Fibroblast of lung (primary cell): ENCODE measurements around the gene MORN1. TPM values are rescaled to one million over a fixed set of nuclear protein-coding genes. Genes with fewer than 3 reads are reported as not detected.

Experiments
- DNase-seq, 2 donors: peaks; one replicate each; pipeline versions ENCODE4 v3.0.0 to v3.0.0-alpha.2; 2010; ENCODE audit warnings: low read depth in 2 of 2
- H2AFZ ChIP-seq: 2 replicates; pipeline ENCODE4 v1.5.1; 2012; ENCODE audit warnings: low read length, control low read depth, inconsistent platforms
- H3K27ac ChIP-seq: 2 replicates; pipeline ENCODE4 v1.5.1; 2011; ENCODE audit warnings: low read length, control low read depth; ENCODE audit not compliant: insufficient read depth
- H3K27me3 ChIP-seq: 2 replicates; pipeline ENCODE4 v1.5.1; 2011; ENCODE audit warnings: mild to moderate bottlenecking, low read length; ENCODE audit not compliant: control insufficient read depth, insufficient read depth
- H3K36me3 ChIP-seq: 2 replicates; pipeline ENCODE4 v1.5.1; 2011; ENCODE audit warnings: low read length; ENCODE audit not compliant: control insufficient read depth, insufficient read depth
- H3K4me1 ChIP-seq: 2 replicates; pipeline ENCODE4 v1.5.1; 2011; ENCODE audit warnings: low read length; ENCODE audit not compliant: control insufficient read depth, insufficient read depth; ENCODE audit errors: extremely low read depth
- H3K4me2 ChIP-seq: 2 replicates; pipeline ENCODE4 v1.5.1; 2011; ENCODE audit warnings: low read length, control low read depth; ENCODE audit not compliant: insufficient read depth; ENCODE audit errors: extremely low read depth
- H3K4me3 ChIP-seq, 4 experiments: fragments of 200-600 bp in 1 of 4; sonication (generic) in 1 of 4; replicated peaks in 1 of 4; 2 replicates each; pipeline ENCODE4 v1.5.1; 2011 to 2016; ENCODE audit warnings: low read length in 4 of 4, low read depth in 3 of 4, mild to moderate bottlenecking in 3 of 4, control low read depth in 2 of 4, inconsistent platforms in 1 of 4, mixed read lengths in 1 of 4; ENCODE audit not compliant: insufficient read depth in 1 of 4; ENCODE audit errors: control extremely low read depth in 1 of 4
- H3K79me2 ChIP-seq: 2 replicates; pipeline ENCODE4 v1.5.1; 2012; ENCODE audit warnings: mild to moderate bottlenecking, low read length, inconsistent platforms; ENCODE audit not compliant: control insufficient read depth, insufficient read depth
- H3K9ac ChIP-seq: 2 replicates; pipeline ENCODE4 v1.5.1; 2011; ENCODE audit warnings: mild to moderate bottlenecking, low read length, control low read depth; ENCODE audit not compliant: insufficient read depth
- H3K9me3 ChIP-seq: 2 replicates; pipeline ENCODE4 v1.5.1; 2012; ENCODE audit warnings: low read depth, low read length; ENCODE audit not compliant: control insufficient read depth, insufficient read depth
- H4K20me1 ChIP-seq: 2 replicates; pipeline ENCODE4 v1.5.1; 2011; ENCODE audit warnings: low read length; ENCODE audit not compliant: control insufficient read depth, insufficient read depth; ENCODE audit errors: extremely low read depth
- EZH2 ChIP-seq: IDR thresholded peaks from 2 replicates; pipeline ENCODE4 v1.5.1; 2012; ENCODE audit warnings: low read length, control low read depth, mild to moderate bottlenecking; ENCODE audit errors: missing control alignments
- polyA plus RNA-seq, 2 donors: library from polyadenylated mRNA; depleted of rRNA in 1 of 2; stranded (reverse) in 1 of 2; unstranded in 1 of 2; fragments of >200 nt; gene quantifications; 2 replicates each; pipeline ENCODE4 v1.2.1, GENCODE V29; 2011 to 2012; ENCODE audit warnings: missing spikeins in 1 of 2
- total RNA-seq: library from RNA; depleted of rRNA; stranded (reverse); fragments of >200 nt; gene quantifications from 2 replicates; pipeline ENCODE4 v1.2.1, GENCODE V29; 2014
- TF ChIP-seq, protein P1 (sequence below), 2 donors: IDR thresholded peaks in 1 of 2; conservative IDR thresholded peaks in 1 of 2; 1 replicate in 1 of 2; 2 replicates in 1 of 2; pipeline ENCODE4 v1.5.1; 2011 to 2012; ENCODE audit warnings: low read length in 2 of 2, control low read depth in 1 of 2, inconsistent platforms in 1 of 2, low read depth in 1 of 2, mild to moderate bottlenecking in 1 of 2

The MORN1 gene
- total and polyA plus RNA-seq, 2 donors (not counting 1 experiment from before 2014, with no cell fraction given) = 3.5 to 10.6 TPM

DNA sequence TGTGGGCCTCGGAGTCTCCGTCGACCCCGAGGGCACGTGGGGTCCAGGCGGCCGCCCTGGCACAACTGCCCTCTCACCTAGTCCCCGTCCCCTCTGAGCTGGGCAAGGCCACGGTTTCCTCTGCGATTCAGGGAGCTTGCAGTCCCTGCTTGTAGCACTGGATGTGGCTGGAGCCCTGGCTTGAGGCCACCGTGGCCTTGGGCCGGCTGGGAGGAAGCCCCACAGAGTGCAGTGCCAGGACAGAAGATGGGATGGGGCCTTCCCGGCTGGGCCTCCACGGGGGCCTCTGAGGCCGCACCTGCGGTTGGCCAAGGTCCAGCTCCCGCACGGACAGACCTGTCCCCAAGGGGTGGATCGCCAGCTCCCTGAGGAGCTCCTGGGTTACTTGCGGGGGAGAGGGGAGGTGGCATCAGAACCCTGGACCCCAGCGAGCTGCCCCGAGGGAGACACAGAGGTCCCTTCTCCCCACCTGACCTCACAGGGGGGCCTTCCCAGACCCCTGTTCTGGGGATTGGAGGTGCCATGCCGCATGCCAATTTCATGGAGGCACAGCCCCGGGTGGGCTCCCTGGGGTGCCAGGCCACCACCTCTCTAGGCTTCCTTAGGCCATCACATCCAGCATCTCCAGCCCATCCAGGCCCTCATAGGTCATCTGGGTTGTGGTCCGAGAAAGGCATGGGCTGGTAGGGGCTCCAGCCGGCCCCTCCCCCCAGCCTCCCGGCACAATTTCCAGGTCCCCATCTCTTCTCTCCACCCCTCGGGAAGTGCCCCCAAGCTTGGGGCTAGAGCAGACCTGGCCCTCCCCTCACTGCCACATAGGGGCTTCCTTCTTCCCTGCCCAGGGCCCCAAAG lies 80.8 kb downstream of the MORN1 start:
- TF ChIP-seq, protein P1, sequence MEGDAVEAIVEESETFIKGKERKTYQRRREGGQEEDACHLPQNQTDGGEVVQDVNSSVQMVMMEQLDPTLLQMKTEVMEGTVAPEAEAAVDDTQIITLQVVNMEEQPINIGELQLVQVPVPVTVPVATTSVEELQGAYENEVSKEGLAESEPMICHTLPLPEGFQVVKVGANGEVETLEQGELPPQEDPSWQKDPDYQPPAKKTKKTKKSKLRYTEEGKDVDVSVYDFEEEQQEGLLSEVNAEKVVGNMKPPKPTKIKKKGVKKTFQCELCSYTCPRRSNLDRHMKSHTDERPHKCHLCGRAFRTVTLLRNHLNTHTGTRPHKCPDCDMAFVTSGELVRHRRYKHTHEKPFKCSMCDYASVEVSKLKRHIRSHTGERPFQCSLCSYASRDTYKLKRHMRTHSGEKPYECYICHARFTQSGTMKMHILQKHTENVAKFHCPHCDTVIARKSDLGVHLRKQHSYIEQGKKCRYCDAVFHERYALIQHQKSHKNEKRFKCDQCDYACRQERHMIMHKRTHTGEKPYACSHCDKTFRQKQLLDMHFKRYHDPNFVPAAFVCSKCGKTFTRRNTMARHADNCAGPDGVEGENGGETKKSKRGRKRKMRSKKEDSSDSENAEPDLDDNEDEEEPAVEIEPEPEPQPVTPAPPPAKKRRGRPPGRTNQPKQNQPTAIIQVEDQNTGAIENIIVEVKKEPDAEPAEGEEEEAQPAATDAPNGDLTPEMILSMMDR (conservative IDR thresholded peaks at IDR 0.05 in 1 of 2, IDR thresholded peaks at IDR 0.05 in 1 of 2; ENCODE audit: low read depth in 1 of 2, low read length in 2 of 2) = no peak
- TF ChIP-seq EZH2 = no peak
- H3K27ac ChIP-seq = peak overlapping the region; percentile 38
- peaks cover 19% of the 10 kb centered on the region for H3K36me3 ChIP-seq
- H4K20me1 ChIP-seq = no peaks in the 10 kb centered on the region
- H3K4me2 ChIP-seq = no peak overlapping the region
- H3K4me3 ChIP-seq = no peak overlapping the region
- H2AFZ ChIP-seq = no peak overlapping the region
- H3K9ac ChIP-seq = no peak overlapping the region
- no peaks in the 10 kb centered on the region for H3K27me3 ChIP-seq
- H3K9me3 ChIP-seq = no peaks in the 10 kb centered on the region
- no peaks in the 10 kb centered on the region for H3K79me2 ChIP-seq
- no peak for DNase-seq
- peaks cover 15% of the 10 kb centered on the region for H3K4me1 ChIP-seq

DNA sequence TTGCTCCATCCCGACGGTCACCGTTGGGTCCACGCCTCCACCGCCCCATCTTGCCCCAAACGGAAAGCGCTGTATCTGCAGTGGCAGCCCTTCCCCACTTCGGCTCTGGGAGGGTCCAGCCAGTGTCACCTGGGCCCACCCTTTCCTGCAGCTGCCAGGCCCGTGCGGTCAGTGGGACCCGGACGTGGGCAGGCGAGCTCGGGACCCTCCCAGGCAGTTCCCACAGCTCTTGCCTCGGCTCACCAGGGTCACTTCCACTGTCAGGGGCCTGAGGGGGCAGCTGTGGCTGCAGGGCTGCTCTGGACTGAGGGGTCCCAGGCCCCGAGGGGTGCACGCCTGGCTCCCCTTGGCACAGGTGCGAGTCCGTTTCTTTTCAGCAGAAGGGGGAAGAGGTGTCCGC lies 82.5 kb downstream of the MORN1 start:
- Histone ChIP-seq H3K4me3 (no peak overlapping the region), H3K27ac (no peak overlapping the region), H3K36me3 (peaks cover 29% of the 10 kb centered on the region), H3K9ac (no peak overlapping the region), H4K20me1 (no peaks in the 10 kb centered on the region), H2AFZ (no peak overlapping the region), H3K79me2 (peaks cover 4% of the 10 kb centered on the region), H3K4me2 (no peak overlapping the region), H3K4me1 (peaks cover 11% of the 10 kb centered on the region), H3K27me3 (no peaks in the 10 kb centered on the region), H3K9me3 (no peaks in the 10 kb centered on the region)
- DNase-seq = no peak
- TF ChIP-seq, protein P1 (conservative IDR thresholded peaks at IDR 0.05 in 1 of 2, IDR thresholded peaks at IDR 0.05 in 1 of 2; ENCODE audit: low read depth in 1 of 2, low read length in 2 of 2) = no peak
- no peak for TF ChIP-seq EZH2

DNA sequence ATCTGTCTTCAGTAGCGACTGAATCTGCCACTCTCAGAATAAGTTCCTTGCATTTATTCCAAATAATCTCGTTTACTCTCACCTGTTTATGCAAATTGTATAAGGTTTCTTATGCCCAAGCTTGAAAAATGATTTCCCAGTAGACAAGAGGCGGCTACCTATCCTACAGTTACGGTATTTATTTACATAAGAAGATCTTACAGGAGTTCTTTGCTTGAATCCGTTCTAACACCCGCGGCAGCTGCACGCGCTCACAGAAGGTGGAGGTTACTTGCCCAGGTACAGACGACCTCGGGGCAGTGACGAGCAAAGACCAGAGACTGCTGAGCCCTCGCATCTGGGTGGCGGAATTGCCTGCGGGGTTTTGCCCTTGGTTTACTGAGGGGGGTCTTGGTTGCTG lies 83.4 kb downstream of the MORN1 start:
- H3K27ac ChIP-seq = no peak overlapping the region
- H3K27me3 ChIP-seq = no peaks in the 10 kb centered on the region
- H2AFZ ChIP-seq = no peak overlapping the region
- no peaks in the 10 kb centered on the region for H4K20me1 ChIP-seq
- H3K4me2 ChIP-seq = no peak overlapping the region
- peaks cover 33% of the 10 kb centered on the region for H3K36me3 ChIP-seq
- DNase-seq = no peak
- peaks cover 8% of the 10 kb centered on the region for H3K79me2 ChIP-seq
- no peaks in the 10 kb centered on the region for H3K9me3 ChIP-seq
- H3K4me3 ChIP-seq = no peak overlapping the region
- TF ChIP-seq EZH2 = no peak
- TF ChIP-seq, protein P1 (conservative IDR thresholded peaks at IDR 0.05 in 1 of 2, IDR thresholded peaks at IDR 0.05 in 1 of 2; ENCODE audit: low read depth in 1 of 2, low read length in 2 of 2) = no peak
- peaks cover 9% of the 10 kb centered on the region for H3K4me1 ChIP-seq
- no peak overlapping the region for H3K9ac ChIP-seq
